K562 (cell line): ENCODE measurements around the gene HMGA1. TPM values are rescaled to one million over a fixed set of nuclear protein-coding genes. Genes with fewer than 3 reads are reported as not detected.

ENCODE experiments used
- BCL6 ChIP-seq: fragments of 250-450 bp; sonication (Bioruptor Pico); IDR thresholded peaks from 2 replicates; pipeline ENCODE4 v1.4.0; 2020
- CHCHD3 ChIP-seq: fragments of 250-450 bp; sonication (Bioruptor Pico); IDR thresholded peaks from 2 replicates; pipeline ENCODE4 v2.1.2; 2022; ENCODE audit warnings: mild to moderate bottlenecking
- HNRNPK ChIP-seq: fragments of 200-400 bp; formaldehyde crosslinking; IDR thresholded peaks from one replicate; pipeline ENCODE4 v1.6.1; 2018; ENCODE audit warnings: mild to moderate bottlenecking, low read depth, low read length; ENCODE audit not compliant: poor library complexity, severe bottlenecking
- KAT8 ChIP-seq: fragments of 450-650 bp; IDR thresholded peaks from 2 replicates; pipeline ENCODE4 v1.6.1; 2016; ENCODE audit warnings: low read depth, mild to moderate bottlenecking
- SMAD3 ChIP-seq: fragments of 450-650 bp; formaldehyde crosslinking; conservative IDR thresholded peaks from 2 replicates; pipeline ENCODE4 v1.4.0; 2020; ENCODE audit warnings: mild to moderate bottlenecking
- SRSF7 ChIP-seq: fragments of 200-400 bp; formaldehyde crosslinking; optimal IDR thresholded peaks from 2 replicates; pipeline ENCODE3; 2017; ENCODE audit warnings: mild to moderate bottlenecking, low read depth, low read length
- TOE1 ChIP-seq, 2 experiments: fragments of 450-650 bp in 1 of 2; sonication (generic) in 1 of 2; formaldehyde crosslinking in 1 of 2; IDR thresholded peaks; 2 replicates each; pipeline versions ENCODE4 v1.7.1 to v1.8.0; 2016 to 2022; ENCODE audit warnings: borderline replicate concordance in 2 of 2, mild to moderate bottlenecking in 2 of 2, antibody characterized with exemption in 1 of 2, inconsistent platforms in 1 of 2, low read depth in 1 of 2, missing genetic modification reagents in 1 of 2, moderate library complexity in 1 of 2
- ZNF347 ChIP-seq: fragments of 450-650 bp; formaldehyde crosslinking; IDR thresholded peaks from 2 replicates; pipeline ENCODE4 v1.4.0; 2020; ENCODE audit warnings: low read depth, mild to moderate bottlenecking, moderate library complexity
- polyA plus RNA-seq, 8 experiments: library from polyadenylated mRNA; depleted of rRNA in 4 of 8; stranded (reverse) in 5 of 8; unstranded in 3 of 8; fragments of >200 nt; fragmentation: Nextera tagmentation in 2 of 8; fragmentation: Illumina TruSeq in 1 of 8; extraction: Ambion mirVana in 2 of 8; extraction: Trizol in 1 of 8; gene quantifications; 2 replicates each; pipeline versions ENCODE4 v1.2.1 to v1.2.3, GENCODE V29; 2011 to 2014; ENCODE audit warnings: inconsistent platforms in 1 of 8, missing spikeins in 1 of 8
- total RNA-seq, 7 experiments: library from RNA; depleted of rRNA in 6 of 7; stranded (reverse); fragments of >200 nt in 6 of 7; fragmentation: Illumina TruSeq in 2 of 7; extraction: Trizol in 2 of 7; gene quantifications; 2 replicates each; pipeline versions ENCODE4 v1.2.1 to v1.2.3, GENCODE V29; 2011 to 2021; ENCODE audit warnings: low replicate concordance in 1 of 7
- TF ChIP-seq, protein P1 (sequence below), 2 experiments: fragments of 450-650 bp in 1 of 2; sonication (generic) in 1 of 2; formaldehyde crosslinking in 1 of 2; IDR thresholded peaks; 2 replicates each; pipeline versions ENCODE4 v1.7.1 to v1.9.0; 2016 to 2022; ENCODE audit warnings: inconsistent platforms in 1 of 2, mild to moderate bottlenecking in 1 of 2, missing genetic modification reagents in 1 of 2
- TF ChIP-seq, protein P2 (sequence below): fragments of 250-450 bp; sonication (Bioruptor Pico); IDR thresholded peaks from 2 replicates; pipeline ENCODE4 v1.8.0; 2022; ENCODE audit warnings: moderate library complexity, mild to moderate bottlenecking, inconsistent platforms
- TF ChIP-seq, protein P3 (sequence below), 2 experiments: fragments of 450-650 bp; IDR thresholded peaks; 2 replicates each; pipeline ENCODE4 v1.6.1; 2016
- TF ChIP-seq, protein P4 (sequence below): fragments of 250-450 bp; sonication (Bioruptor Pico); IDR thresholded peaks from 2 replicates; pipeline ENCODE4 v1.4.0; 2020; ENCODE audit warnings: borderline replicate concordance

Gene HMGA1
- total and polyA plus RNA-seq, 9 of the 15 experiments (the other 6 are each of a cell fraction or from before 2014, with no cell fraction given) = 27.8 to 1,947 (median 594) TPM

DNA sequence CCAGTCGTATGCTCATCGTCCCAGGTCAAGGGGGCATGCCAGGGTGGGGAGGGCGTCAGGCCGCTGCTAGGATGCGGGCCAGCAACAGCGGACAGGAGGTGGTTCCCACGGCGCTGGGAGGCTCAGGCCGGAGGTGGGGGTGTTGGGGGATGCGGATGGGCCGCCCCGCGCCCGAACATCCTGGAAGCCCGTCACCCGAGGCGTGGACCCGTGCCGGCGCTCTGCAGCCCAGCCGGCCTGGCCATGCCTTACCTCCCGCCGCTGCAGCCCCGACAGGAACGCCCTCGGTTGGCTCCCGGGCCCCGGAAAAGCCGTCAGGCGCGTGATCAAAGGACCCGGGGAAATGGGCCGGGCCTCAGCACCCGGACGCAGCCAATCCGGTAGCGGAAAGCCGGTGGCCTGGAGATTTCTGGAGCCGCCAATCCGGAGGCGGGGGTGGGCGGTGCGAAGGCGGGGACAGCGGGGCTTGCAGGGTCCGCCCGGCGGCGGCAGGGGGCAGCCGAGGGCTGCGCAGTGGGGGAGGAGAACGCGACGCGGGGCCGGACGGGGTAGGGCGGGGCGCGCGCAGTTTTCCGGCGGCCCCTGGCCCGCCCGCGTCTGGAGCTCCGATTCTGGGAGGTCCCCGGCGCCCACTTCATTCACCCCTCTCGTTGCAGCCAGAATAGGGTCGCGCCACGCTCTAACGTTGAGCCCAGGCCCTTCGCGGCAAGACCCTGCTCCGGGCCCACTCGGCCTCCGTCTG, 12.2 kb downstream of the HMGA1 start, which contains the start of gene SMIM29 (continued):
- TF ChIP-seq TOE1 (IDR thresholded peaks at IDR 0.05; ENCODE audit: borderline replicate concordance) (peak; percentile 88), TOE1 (CRISPR knock-in tag; IDR thresholded peaks at IDR 0.05; ENCODE audit: borderline replicate concordance, low read depth) (no peak; the same call in 1 of the 2 replicates), BCL6 (CRISPR knock-in tag) (no peak), SMAD3 (CRISPR knock-in tag) (no peak), SRSF7 (no peak), HNRNPK (peak; percentile 72), ZNF347 (CRISPR knock-in tag) (no peak), CHCHD3 (CRISPR knock-in tag) (no peak; the same call in 1 of the 2 replicates), KAT8 (no peak)
- TF ChIP-seq, protein P1, sequence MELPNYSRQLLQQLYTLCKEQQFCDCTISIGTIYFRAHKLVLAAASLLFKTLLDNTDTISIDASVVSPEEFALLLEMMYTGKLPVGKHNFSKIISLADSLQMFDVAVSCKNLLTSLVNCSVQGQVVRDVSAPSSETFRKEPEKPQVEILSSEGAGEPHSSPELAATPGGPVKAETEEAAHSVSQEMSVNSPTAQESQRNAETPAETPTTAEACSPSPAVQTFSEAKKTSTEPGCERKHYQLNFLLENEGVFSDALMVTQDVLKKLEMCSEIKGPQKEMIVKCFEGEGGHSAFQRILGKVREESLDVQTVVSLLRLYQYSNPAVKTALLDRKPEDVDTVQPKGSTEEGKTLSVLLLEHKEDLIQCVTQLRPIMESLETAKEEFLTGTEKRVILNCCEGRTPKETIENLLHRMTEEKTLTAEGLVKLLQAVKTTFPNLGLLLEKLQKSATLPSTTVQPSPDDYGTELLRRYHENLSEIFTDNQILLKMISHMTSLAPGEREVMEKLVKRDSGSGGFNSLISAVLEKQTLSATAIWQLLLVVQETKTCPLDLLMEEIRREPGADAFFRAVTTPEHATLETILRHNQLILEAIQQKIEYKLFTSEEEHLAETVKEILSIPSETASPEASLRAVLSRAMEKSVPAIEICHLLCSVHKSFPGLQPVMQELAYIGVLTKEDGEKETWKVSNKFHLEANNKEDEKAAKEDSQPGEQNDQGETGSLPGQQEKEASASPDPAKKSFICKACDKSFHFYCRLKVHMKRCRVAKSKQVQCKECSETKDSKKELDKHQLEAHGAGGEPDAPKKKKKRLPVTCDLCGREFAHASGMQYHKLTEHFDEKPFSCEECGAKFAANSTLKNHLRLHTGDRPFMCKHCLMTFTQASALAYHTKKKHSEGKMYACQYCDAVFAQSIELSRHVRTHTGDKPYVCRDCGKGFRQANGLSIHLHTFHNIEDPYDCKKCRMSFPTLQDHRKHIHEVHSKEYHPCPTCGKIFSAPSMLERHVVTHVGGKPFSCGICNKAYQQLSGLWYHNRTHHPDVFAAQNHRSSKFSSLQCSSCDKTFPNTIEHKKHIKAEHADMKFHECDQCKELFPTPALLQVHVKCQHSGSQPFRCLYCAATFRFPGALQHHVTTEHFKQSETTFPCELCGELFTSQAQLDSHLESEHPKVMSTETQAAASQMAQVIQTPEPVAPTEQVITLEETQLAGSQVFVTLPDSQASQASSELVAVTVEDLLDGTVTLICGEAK (IDR thresholded peaks at IDR 0.05) = peak; percentile 65
- TF ChIP-seq, protein P1 (CRISPR knock-in tag; IDR thresholded peaks at IDR 0.05) = no peak
- TF ChIP-seq, protein P2, sequence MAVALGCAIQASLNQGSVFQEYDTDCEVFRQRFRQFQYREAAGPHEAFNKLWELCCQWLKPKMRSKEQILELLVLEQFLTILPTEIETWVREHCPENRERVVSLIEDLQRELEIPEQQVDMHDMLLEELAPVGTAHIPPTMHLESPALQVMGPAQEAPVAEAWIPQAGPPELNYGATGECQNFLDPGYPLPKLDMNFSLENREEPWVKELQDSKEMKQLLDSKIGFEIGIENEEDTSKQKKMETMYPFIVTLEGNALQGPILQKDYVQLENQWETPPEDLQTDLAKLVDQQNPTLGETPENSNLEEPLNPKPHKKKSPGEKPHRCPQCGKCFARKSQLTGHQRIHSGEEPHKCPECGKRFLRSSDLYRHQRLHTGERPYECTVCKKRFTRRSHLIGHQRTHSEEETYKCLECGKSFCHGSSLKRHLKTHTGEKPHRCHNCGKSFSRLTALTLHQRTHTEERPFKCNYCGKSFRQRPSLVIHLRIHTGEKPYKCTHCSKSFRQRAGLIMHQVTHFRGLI (CRISPR knock-in tag) = no peak
- TF ChIP-seq, protein P3, sequence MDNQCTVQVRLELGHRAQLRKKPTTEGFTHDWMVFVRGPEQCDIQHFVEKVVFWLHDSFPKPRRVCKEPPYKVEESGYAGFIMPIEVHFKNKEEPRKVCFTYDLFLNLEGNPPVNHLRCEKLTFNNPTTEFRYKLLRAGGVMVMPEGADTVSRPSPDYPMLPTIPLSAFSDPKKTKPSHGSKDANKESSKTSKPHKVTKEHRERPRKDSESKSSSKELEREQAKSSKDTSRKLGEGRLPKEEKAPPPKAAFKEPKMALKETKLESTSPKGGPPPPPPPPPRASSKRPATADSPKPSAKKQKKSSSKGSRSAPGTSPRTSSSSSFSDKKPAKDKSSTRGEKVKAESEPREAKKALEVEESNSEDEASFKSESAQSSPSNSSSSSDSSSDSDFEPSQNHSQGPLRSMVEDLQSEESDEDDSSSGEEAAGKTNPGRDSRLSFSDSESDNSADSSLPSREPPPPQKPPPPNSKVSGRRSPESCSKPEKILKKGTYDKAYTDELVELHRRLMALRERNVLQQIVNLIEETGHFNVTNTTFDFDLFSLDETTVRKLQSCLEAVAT (IDR thresholded peaks at IDR 0.05) = peak; percentile 46 to 69; a peak in 2 of 4 replicates
- TF ChIP-seq, protein P4, sequence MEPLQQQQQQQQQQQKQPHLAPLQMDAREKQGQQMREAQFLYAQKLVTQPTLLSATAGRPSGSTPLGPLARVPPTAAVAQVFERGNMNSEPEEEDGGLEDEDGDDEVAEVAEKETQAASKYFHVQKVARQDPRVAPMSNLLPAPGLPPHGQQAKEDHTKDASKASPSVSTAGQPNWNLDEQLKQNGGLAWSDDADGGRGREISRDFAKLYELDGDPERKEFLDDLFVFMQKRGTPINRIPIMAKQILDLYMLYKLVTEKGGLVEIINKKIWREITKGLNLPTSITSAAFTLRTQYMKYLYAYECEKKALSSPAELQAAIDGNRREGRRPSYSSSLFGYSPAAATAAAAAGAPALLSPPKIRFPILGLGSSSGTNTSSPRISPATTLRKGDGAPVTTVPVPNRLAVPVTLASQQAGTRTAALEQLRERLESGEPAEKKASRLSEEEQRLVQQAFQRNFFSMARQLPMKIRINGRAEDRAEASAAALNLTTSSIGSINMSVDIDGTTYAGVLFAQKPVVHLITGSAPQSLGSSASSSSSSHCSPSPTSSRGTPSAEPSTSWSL (CRISPR knock-in tag) = no peak
